ENCODE results near the gene CMTM4.
"Not testable (repeated sequence)": the region's sequence is repeated elsewhere in the genome, so short reads cannot be mapped to it uniquely, and the experiment has no call there.

CMTM4 gene

GRCh38 chr16:66596986-66597848 lies 99.3 kb downstream of the CMTM4 start:
- no peak for DNase-seq (ENCODE audit: low read depth, low spot score)
- no peak overlapping the region for H3K27ac ChIP-seq

GRCh38 chr16:66596559-66596958 lies 100.0 kb downstream of the CMTM4 start:
- not testable (repeated sequence) for H3K27ac ChIP-seq; H3K9me3 ChIP-seq (ENCODE audit: low read depth, low read length); H3K4me3 ChIP-seq; DNase-seq (ENCODE audit: low read depth, low spot score); H3K9ac ChIP-seq (ENCODE audit: insufficient read length); H3K36me3 ChIP-seq (ENCODE audit: insufficient read depth, low read length)

More at GRCh38 chr16:66596986-66597848, 99.3 kb downstream of the CMTM4 start:
- Histone ChIP-seq H3K4me3 (no peak overlapping the region), H3K9me3 (ENCODE audit: low read depth, low read length) (no peaks in the 10 kb centered on the region), H3K9ac (ENCODE audit: insufficient read length) (no peak overlapping the region), H3K36me3 (ENCODE audit: insufficient read depth, low read length) (no peaks in the 10 kb centered on the region)
- TF ChIP-seq FOXP2 (optimal IDR thresholded peaks at IDR 0.05; ENCODE audit: control extremely low read depth, extremely low read length, insufficient read depth), result no peak
- TF ChIP-seq EZH2 (IDR thresholded peaks at IDR 0.05), result no peak
- no peak for TF ChIP-seq POLR2AphosphoS5 (IDR thresholded peaks at IDR 0.05; ENCODE audit: borderline replicate concordance, low read depth, low read length)

- Histone ChIP-seq H3K36me3 (ENCODE audit: insufficient read depth, low read length) (no peaks in the 10 kb centered on the region), H3K9ac (ENCODE audit: insufficient read length) (no peak overlapping the region), H3K4me3 (no peak overlapping the region), H3K27ac (no peak overlapping the region), H3K9me3 (ENCODE audit: low read depth, low read length) (no peaks in the 10 kb centered on the region)
- DNase-seq (ENCODE audit: low read depth, low spot score), result no peak
- TF ChIP-seq FOXP2 (optimal IDR thresholded peaks at IDR 0.05; ENCODE audit: control extremely low read depth, extremely low read length, insufficient read depth) (no peak), POLR2AphosphoS5 (IDR thresholded peaks at IDR 0.05; ENCODE audit: borderline replicate concordance, low read depth, low read length) (no peak), EZH2 (IDR thresholded peaks at IDR 0.05) (no peak)
Observed at GRCh38 chr16:66594739-66595138, 101.8 kb downstream of the CMTM4 start.

- no peak for TF ChIP-seq EZH2 (IDR thresholded peaks at IDR 0.05)
- no peak for TF ChIP-seq POLR2AphosphoS5 (IDR thresholded peaks at IDR 0.05; ENCODE audit: borderline replicate concordance, low read depth, low read length)
- TF ChIP-seq FOXP2 (optimal IDR thresholded peaks at IDR 0.05; ENCODE audit: control extremely low read depth, extremely low read length, insufficient read depth), result no peak
- Histone ChIP-seq H3K9ac (ENCODE audit: insufficient read length) (no peak overlapping the region), H3K4me3 (no peak overlapping the region), H3K9me3 (ENCODE audit: low read depth, low read length) (no peaks in the 10 kb centered on the region), H3K27ac (no peak overlapping the region), H3K36me3 (ENCODE audit: insufficient read depth, low read length) (no peaks in the 10 kb centered on the region)
- DNase-seq (ENCODE audit: low read depth, low spot score), result no peak
Observed at GRCh38 chr16:66592814-66593213, 103.7 kb downstream of the CMTM4 start.

GRCh38 chr16:66592241-66592640 lies 104.3 kb downstream of the CMTM4 start:
- TF ChIP-seq FOXP2 (optimal IDR thresholded peaks at IDR 0.05; ENCODE audit: control extremely low read depth, extremely low read length, insufficient read depth) (no peak), POLR2AphosphoS5 (IDR thresholded peaks at IDR 0.05; ENCODE audit: borderline replicate concordance, low read depth, low read length) (no peak), EZH2 (IDR thresholded peaks at IDR 0.05) (no peak)
- Histone ChIP-seq H3K4me3 (no peak overlapping the region), H3K9ac (ENCODE audit: insufficient read length) (no peak overlapping the region), H3K9me3 (ENCODE audit: low read depth, low read length) (no peaks in the 10 kb centered on the region), H3K27ac (no peak overlapping the region), H3K36me3 (ENCODE audit: insufficient read depth, low read length) (no peaks in the 10 kb centered on the region)
- no peak for DNase-seq (ENCODE audit: low read depth, low spot score)

GRCh38 chr16:66591018-66591417 lies 105.5 kb downstream of the CMTM4 start:
- H3K4me3 ChIP-seq, result no peak overlapping the region
- H3K9ac ChIP-seq (ENCODE audit: insufficient read length), result no peak overlapping the region
- TF ChIP-seq POLR2AphosphoS5 (IDR thresholded peaks at IDR 0.05; ENCODE audit: borderline replicate concordance, low read depth, low read length), result no peak
- H3K9me3 ChIP-seq (ENCODE audit: low read depth, low read length), result no peaks in the 10 kb centered on the region
- H3K36me3 ChIP-seq (ENCODE audit: insufficient read depth, low read length), result no peaks in the 10 kb centered on the region
- no peak overlapping the region for H3K27ac ChIP-seq
- DNase-seq (ENCODE audit: low read depth, low spot score), result no peak

- no peaks in the 10 kb centered on the region for H3K9me3 ChIP-seq (ENCODE audit: low read depth, low read length)
- TF ChIP-seq POLR2AphosphoS5 (IDR thresholded peaks at IDR 0.05; ENCODE audit: borderline replicate concordance, low read depth, low read length) (no peak), FOXP2 (optimal IDR thresholded peaks at IDR 0.05; ENCODE audit: control extremely low read depth, extremely low read length, insufficient read depth) (no peak), EZH2 (IDR thresholded peaks at IDR 0.05) (no peak)
- no peak overlapping the region for H3K4me3 ChIP-seq
- no peak overlapping the region for H3K27ac ChIP-seq
- no peak for DNase-seq (ENCODE audit: low read depth, low spot score)
- H3K36me3 ChIP-seq (ENCODE audit: insufficient read depth, low read length), result no peaks in the 10 kb centered on the region
- no peak overlapping the region for H3K9ac ChIP-seq (ENCODE audit: insufficient read length)
Observed at GRCh38 chr16:66590322-66590721, 106.2 kb downstream of the CMTM4 start.

GRCh38 chr16:66588981-66589713 lies 107.4 kb downstream of the CMTM4 start:
- TF ChIP-seq POLR2AphosphoS5 (IDR thresholded peaks at IDR 0.05; ENCODE audit: borderline replicate concordance, low read depth, low read length) (no peak), FOXP2 (optimal IDR thresholded peaks at IDR 0.05; ENCODE audit: control extremely low read depth, extremely low read length, insufficient read depth) (no peak), EZH2 (IDR thresholded peaks at IDR 0.05) (no peak)
- Histone ChIP-seq H3K9ac (ENCODE audit: insufficient read length) (no peak overlapping the region), H3K36me3 (ENCODE audit: insufficient read depth, low read length) (no peaks in the 10 kb centered on the region), H3K27ac (no peak overlapping the region), H3K9me3 (ENCODE audit: low read depth, low read length) (no peaks in the 10 kb centered on the region), H3K4me3 (no peak overlapping the region)
- no peak for DNase-seq (ENCODE audit: low read depth, low spot score)

Data from SK-N-MC (cell line).